HG03342 (cell line): Measurements from ENCODE around the gene LUZP4.
A peak's percentile ranks its signal among the peaks of the same experiment; 100 is the strongest.
"Not testable (repeated sequence)": the region's sequence is repeated elsewhere in the genome, so short reads cannot be mapped to it uniquely, and the experiment has no call there.

Experiments used
- ATAC-seq: cut with Tn5 transposase; IDR thresholded peaks from one replicate; pipeline ENCODE4 v1.9.1; 2021; ENCODE audit warnings: mild to moderate bottlenecking, moderate library complexity; ENCODE audit not compliant: unreplicated experiment

Gene LUZP4, protein sequence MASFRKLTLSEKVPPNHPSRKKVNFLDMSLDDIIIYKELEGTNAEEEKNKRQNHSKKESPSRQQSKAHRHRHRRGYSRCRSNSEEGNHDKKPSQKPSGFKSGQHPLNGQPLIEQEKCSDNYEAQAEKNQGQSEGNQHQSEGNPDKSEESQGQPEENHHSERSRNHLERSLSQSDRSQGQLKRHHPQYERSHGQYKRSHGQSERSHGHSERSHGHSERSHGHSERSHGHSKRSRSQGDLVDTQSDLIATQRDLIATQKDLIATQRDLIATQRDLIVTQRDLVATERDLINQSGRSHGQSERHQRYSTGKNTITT

DNA sequence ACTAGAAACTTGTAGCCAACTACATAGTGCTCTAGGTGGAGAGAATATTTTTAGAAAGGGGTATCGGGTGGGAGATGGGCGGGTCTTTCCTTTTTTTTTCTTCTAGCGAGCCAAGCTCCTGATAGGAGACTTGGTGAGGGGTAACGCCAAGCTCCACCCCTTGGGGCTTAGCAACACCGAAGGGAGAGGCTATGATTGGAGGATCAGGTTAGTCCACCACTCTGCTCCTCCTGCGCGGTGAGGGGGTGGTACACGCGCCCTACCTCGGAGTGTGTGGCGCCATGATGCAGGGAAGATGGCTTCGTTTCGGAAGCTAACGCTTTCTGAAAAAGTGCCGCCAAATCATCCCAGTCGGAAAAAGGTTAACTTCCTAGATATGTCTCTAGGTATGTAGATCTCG is at the start of gene LUZP4:
Gene LUZP4, plus strand, starts transcription at position 251 of the 400 bp plus-strand sequence. Its CDS starts 45 bp downstream, at position 296.
- no peak for ATAC-seq

DNA sequence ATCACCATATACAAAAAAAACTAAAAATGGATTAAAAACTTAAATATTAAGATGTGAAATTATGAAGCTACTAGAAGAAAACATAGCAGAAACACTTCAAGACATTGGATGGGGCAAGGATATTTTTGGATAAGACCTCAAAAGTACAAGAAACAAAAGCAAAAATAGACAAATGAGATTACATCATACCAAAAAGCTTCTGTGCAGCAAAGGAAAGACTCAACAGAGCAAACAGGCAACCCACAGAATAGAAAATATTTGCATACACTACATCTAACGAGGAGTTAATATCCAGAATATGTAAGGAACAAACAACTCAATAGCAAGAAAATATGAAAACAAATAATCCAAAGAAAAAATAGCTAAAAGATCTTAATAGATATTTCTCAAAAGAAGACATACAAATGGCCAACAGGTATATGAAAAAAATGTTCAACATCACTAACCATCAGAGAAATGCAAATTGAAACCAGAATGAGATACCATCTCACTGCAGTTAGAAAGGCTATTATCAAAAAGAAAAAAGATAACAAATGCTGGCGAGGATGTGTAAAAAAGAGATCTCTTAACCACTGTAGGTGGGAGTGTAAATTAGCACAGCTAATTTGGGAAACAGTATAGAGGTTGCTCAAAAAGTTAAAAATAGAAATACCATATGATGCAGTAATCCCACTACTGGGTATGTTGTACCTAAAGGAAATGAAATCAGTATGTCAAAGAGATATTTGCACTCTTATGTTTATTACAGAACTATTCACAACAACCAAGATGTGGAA is 37.9 kb upstream of the LUZP4 start:
- no peak for ATAC-seq

DNA sequence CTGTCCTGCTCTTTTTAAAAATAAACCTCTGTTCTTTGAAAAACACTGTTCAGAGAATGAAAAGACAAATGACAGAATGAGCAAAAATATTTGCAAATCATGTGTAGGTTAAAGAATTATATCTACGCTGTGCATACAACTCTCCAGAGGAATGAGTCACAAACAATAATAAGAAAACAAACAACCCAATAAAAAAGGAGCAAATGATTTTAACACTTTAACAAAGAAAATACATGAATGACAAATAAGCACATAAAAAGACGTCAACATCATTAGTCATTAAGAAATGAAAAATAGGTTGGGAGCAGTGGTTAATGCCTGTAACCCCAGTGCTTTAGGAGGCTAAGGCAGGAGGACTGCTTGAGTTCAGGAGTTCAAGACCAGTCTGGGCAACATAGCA is 34.5 kb upstream of the LUZP4 start:
- ATAC-seq = no peak

DNA sequence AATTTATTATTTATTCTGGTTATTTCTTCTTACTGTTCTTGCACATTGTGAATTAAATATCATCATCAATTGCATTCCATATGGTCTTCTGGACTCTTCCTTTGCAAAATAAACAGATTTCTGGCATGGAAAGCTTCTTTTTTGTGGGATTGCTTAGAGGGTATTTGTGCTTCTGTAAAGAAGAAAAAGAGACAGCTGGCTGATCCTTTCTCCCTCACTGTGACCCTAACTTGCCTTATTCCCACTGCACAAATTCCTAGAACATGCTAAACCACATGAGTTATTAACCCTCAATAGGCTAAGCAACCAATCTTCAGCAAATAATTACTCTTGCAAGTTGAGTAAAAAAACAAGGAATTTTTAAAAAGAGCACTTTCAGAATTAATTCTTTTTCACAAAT is 31.8 kb upstream of the LUZP4 start:
- ATAC-seq = no peak

DNA sequence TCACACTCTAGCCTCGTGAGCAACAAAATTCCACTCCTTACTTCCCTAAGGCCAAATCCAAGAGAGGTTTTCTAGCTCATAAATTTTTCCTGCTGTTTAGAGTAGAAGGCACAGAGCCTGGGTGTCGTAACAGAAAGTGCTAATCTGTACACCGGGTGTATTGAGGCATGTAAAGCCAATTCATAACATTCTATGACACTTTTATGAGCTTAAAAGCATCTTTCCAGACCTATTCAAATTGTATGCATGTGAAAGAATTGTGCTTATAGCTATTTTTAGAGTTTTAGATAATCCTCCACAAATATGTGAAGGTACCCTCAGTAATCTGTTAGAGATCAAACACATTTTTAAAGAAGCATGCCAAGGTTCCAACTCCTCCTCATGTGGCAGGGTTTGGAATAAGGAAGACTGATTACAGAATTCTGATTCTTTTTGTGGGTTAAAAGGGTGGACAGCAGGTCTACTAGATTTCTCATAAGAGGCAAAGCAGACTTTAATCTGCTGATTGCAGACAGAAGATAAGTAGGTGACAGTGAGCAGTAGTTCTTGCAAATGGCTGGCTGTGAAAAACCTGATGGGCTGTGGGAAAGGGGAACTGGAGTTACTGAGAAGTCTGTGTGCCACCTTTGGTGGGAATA is 30.2 kb upstream of the LUZP4 start:
- ATAC-seq = no peak

DNA sequence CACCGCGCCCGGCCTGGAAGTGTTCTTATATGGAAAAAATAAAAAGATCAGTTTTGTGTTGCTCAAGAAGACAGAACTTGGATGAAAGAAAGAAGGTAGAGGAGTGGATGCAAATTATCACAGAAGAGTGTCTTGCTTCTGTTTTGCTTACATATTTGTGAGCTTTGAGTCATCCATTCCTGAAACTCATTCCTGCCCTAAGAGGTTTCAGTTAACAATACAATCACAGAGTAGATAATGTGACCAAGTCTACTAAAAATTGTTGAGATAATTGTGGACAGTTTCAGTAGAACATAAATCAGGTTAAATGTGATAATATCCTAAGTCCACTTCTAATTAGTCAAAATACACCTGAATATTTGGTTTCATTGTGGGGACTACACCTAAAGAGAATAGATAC is 29.2 kb upstream of the LUZP4 start:
- ATAC-seq = no peak

DNA sequence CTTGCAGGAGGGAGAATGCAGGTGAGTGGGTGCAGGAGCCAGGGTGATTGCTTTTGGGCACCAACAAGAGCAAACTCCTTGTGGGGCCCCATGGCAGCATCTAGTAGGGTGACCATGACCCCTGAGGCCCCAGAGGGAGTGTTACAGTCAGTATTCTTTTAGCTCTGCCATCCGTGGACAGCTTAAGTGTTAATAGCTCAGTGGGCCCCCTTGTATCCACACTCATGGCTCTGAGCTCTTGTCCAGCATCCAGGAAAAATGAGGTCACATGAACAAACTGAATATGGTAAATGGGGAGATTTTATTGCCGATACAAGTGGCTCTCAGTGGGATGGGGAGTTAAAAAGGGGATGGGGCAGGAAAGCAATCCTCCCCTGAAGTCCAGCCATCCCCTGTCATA is 28.4 kb upstream of the LUZP4 start:
- no peak for ATAC-seq

DNA sequence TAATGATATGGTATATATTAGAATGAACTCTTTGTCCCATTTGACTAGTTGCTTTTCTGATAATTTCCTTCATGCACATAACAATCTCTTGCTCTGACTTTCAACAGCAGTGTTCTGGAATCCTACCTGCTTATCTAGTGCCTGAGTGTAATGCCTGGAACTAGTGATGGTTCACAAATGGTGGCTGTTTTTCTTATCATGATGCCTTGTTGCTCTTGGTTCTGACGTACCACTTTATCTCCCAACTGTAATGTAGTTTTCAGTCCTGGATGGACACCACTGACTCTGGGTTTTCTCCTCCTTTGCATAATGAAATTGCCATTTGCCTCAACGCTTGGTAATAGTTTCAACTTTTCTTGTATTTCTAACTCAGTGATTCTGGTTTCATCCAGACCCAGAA is 25.5 kb upstream of the LUZP4 start:
- ATAC-seq = no peak

DNA sequence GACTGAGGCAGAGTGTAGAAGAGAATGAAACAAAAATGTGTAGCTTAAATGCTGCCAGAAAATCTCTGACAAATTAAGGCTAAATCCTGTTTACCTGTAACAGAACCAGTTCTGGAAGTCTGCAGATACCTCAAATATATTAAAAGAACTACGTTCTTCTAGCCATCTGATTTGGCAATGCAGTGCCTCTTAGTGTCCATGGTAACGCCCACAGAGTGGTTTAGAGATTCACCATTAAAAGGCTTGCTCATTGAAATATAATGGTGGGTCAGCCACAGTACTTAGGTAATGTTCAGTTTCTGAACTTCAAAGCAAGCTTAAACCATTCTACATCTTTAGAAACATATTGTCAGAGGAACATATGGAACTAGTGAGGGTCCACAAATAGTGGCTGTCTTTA is 23.2 kb upstream of the LUZP4 start:
- ATAC-seq = no peak

DNA sequence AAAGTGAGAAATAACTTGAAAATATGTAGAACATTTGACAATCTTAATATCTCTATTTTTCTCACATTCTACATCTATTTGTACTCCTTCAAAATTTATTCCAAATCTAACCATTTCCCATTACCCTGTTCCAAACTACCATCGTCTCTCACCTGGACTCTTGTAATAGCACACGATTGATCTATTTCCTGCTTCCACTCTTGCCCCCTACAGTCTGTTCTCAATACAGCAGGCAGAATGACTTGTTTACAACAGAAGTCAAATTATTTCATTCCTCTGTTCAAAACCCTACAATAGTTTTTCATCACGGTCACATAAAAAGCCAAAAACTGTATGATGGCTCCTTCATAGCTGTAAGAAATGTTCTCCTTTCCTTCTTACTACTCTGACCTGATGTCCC is 21.1 kb upstream of the LUZP4 start:
- no peak for ATAC-seq

DNA sequence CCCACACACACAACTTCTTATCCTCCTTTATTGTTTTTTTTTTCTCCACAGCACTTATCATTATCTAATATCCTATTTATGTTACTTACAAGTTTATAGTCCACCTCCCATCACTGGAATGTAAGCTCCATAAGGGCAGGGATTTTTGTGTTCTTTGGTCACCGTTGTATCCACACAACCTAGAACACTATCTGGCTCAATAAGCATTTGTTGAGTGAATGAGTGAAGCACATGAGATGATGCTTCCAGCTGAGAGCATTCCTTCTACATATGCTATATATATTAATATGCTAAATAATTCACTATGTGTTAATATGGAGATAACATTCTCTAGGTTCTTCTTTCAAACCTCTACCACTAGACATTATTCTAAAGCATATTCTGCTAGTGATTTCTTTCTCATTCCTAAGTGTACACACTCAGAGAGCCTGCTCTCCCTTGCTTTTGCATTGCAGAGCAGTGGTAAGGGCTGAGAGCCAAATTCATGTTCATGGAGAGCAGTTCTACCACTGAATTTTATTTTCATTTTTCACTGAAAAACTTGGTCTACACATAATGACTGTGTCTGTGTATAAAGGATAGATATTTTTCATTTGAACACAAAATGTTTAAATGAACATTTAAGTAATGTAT is 20.3 kb upstream of the LUZP4 start:
- ATAC-seq = no peak

DNA sequence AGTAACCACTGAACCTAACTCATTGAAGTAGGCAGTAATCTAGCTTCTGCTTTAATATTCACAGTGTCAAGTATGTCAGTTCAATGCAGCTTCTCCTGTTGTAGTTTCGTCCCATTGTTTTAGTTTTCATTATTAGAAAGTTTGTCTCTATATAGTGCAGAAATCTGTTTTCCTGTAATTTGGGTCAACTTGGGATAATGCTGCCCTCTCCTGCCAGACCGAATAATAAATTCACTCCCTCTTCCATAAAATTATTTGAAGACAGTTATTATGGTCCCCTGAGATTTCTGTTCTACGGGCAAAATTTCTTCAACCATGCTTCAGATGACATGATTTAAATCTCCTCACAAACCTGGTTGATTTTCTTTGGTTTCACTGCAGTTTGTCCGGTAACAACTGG is 4.6 kb upstream of the LUZP4 start:
- no peak for ATAC-seq

DNA sequence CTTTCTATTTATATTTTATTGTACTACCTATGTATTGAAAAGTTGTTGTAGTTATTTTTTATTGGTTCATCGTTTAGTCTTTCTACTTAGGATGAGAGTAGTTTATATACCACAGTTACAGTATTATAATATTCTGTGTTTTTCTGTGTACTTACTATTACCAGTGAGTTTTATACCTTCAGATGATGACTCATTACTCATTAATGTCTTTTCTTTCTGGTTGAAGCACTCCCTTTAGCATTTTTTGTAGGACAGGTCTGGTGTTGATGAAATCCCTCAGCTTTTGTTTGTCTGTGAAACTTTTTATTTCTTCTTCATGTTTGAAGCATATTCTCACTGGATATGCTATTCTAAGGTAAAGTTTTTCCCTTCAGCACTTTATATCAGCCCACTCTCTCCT is 7.7 kb downstream of the LUZP4 start:
- ATAC-seq = no peak

DNA sequence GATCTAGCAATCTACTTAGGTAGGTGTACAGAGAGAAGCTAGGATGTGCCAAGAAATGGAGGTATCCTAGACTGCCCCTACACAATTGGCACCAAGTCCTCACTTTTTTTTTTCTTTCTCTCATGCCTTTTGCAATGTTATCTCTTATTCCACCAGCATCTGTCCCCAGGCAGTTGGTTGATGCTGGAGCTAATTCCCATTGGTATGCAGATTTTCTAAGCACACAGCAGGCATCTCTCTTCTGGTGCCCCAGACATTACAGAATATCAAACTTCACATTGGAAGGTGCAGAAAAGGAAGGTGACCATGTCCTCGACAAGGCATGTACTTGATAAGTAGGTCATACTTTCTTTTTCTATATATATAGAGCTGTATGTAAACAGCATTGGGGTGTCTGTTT is 21.6 kb downstream of the LUZP4 start:
- ATAC-seq = no peak

DNA sequence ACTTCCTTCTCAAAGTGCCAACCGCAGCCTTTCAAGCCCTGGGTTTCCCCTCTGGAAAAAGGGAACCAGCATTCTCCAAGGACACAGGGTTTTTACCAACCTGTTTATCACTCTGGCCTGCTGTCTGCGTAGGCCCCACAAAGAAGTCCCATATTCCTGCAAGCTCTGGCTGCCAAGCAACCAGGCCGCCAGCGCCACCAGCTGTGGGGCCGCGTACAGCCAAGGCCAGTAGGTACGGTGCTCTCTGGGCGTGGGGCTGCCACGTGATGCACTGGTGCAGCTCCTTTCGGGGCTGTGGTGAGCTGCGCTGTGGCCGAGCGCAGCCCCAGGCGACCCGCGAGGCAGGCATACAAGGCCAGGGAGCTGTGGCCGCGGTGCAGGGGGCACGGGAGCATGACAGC is 22.1 kb downstream of the LUZP4 start:
- no peak for ATAC-seq

DNA sequence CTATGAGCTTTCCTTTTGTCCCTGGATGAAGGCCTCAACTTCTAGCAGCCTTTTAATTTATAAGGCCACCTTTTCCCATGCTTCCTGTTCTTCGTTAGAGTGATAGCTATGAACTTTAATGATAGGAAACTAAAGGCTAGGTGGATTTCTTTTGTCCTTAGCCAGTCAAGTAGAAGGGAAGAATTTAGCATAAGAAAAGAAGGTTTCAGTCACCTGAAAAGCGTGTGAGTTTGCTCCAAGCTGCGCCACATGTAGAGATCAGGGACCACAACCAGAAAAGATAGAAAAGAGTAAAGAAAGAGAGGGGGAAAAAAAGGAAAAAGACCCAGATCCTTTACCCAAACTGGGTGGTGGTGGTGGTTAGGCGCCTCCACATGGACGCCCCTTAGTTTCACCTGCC is 28.6 kb downstream of the LUZP4 start:
- no peak for ATAC-seq

DNA sequence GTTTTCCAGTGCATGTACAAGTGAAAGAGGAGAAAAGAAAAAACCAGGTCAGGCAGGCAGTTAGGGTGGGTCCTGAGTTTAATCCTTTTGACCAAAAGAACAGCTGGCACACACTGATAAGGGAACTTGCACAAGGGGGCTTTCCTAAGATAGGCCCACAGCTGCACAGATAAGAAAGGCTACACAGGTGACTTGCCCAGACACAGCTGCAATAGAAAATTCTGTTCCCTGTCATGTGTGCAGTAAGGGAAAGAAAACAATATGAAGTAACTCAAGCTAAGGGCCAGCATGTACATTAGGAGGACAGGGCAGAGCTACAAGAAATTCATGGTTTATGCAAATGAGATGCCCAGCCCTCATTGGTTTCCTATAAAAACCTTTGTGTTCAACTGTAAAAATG is 32.9 kb downstream of the LUZP4 start:
- ATAC-seq = no peak

DNA sequence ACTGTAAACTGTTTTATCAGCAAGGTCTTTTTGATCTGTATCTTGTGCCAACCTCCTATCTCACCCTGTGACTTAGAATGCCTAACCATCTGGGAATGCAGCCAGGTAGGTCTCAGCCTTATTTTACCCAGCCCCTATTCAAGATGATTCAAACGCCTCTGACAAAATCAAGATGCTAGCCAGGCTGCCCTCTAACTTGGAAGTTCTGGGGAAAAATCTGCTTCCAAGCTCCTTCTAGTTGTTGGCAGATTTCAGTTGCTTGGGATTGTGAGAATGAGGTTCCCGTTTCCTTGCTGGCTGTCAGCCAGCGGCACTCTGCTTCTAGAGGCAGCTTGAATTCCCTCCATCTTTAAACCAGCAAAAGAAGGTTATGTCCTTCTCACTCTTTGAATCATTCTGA is 34.7 kb downstream of the LUZP4 start:
- ATAC-seq = no peak

DNA sequence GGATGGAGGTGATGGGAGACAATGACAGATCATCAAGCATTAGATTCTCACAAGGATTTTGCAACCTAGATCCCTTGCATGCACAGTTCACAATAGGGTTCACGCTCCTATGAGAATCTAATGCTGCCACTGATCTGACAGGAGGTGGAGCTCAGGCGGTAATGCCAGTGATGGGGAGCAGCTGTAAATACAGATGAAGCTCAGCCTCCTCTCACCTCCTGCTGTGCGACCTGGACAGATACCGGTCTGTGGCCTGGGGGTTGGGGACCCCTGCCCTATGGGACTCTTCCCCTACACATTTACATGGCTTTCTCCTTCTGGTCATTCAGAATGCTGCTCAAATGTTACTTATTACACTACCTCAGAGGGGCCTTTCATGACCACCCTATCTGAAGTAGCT is 39.8 kb downstream of the LUZP4 start:
- not testable (repeated sequence) for ATAC-seq

DNA sequence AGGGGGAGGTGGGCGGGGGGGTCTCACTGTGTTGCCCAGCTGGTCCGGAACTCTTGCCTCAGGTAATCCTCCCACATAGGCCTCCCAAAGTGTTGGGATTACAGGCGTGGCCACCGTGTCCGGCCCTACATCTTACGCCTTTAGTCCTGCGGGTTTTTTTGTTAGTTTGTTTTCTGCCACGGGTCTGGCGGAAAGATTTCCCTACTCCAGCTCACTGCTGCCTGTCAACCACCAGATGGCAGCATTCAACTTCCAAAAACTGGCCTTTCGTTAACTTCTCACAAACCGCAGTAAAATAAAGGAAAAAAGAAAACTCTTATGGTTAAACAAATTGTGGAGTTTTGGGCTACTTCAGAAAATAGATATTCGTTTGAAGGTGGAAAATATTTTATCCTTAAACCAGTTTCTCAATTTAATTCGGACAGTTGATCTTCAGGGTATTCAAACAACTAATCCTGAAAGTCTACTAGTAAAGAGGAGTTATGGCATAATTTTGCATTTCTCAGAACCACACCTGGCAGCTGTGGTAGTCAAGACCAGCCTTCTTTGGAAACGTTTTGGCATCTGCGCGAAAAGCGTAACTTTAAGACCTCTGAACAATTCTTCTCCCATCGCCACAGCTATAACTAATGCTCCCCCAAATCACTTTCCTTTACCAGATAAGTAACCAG is 41.1 kb downstream of the LUZP4 start:
- peak; percentile 78 for ATAC-seq

DNA sequence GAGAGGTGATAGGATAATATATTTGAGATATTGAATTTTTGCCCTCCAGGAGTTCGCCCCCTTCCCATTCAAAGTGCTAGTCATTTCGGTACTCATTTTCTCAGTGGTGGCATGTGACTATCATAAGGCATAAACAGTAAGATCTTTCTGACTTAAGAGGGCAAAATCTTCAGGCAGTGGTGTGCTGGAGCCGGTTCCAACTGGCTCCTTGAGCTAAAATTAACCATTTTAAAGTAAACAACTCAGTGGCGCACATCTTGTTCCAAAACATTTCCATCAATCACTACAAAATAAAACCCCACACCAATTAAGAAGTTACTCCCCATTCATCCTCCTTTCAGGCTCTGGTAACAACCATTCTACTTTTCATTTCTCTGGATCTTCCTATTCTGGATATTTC is 43.3 kb downstream of the LUZP4 start:
- no peak for ATAC-seq
